GM12891 (cell line): ENCODE measurements around the gene USP43.

Experiments used
- POLR2A ChIP-seq: IDR thresholded peaks from 2 replicates; pipeline ENCODE4 v1.6.1; 2011; ENCODE audit warnings: low read depth, low read length, control low read depth
- POLR2AphosphoS5 ChIP-seq: IDR thresholded peaks from 2 replicates; pipeline ENCODE4 v1.6.1; 2011; ENCODE audit warnings: low read depth, low read length, control low read depth
- SPI1 ChIP-seq: IDR thresholded peaks from 2 replicates; pipeline ENCODE4 v1.6.1; 2011; ENCODE audit warnings: low read depth, low read length, control low read depth
- TAF1 ChIP-seq: IDR thresholded peaks from 2 replicates; pipeline ENCODE4 v1.6.1; 2011; ENCODE audit warnings: low read depth, low read length, control low read depth

GRCh38 chr17:9725575-9725974, 80.3 kb downstream of the USP43 start:
- TF ChIP-seq POLR2A, result no peak
- no peak for TF ChIP-seq POLR2AphosphoS5
- TF ChIP-seq TAF1, result no peak
- no peak for TF ChIP-seq SPI1
